ENCODE data around the gene SMYD3.
"Not testable (repeated sequence)": the region's sequence is repeated elsewhere in the genome, so short reads cannot be mapped to it uniquely, and the experiment has no call there.

The SMYD3 gene

DNA sequence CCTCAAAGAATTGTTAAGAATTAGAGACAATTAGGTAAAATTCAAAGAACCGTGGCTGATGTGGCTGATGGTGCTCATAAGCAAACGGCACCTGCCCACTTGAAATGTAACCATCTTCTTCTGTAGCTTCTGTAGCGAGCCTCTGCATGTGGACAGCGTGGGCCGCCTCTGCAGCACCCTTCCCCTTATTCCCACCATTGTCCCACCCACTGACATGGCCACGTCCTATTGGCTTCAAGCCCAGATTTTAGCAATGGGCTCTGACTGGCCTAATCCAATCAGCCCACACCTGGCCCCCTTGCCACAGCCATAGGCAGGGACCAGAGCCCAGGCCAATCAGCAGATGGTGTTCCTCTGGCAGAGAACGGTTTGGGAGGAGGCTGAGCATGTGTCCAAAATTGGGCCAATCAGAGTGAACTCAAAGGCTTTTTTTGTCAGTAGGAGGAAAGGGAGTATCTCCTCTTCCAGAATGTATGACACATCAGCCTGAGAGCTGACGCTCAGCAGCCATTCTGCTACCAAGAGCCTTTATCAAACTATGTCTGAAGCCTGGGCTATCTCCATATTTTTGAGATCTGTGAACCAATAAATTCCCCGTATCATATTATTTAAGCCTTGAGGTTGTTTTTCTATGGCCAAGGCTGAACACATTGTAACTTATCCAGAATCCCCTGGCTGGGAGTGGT is 518.5 kb downstream of the SMYD3 start:
- DNase-seq (ENCODE audit: low read depth in 2 of 2), result no peak

DNA sequence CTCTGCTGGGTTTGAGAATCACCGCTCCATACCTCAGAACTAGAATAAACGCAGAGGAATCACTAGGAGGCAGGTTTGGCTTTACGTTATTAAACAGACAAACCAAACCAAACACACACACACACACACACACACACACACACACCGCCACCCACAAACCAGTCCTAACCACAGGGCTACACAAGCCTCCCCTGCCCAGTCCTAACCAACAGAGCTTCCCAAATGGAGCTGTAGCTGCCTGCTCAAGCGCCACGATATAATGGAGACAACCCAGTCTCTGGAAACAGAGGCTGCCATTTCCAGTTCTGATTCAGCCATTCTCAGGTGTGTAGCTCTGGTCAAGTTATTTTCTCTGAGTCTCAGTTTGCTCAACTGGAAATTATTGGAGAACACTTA is 519.1 kb downstream of the SMYD3 start:
- DNase-seq (ENCODE audit: low read depth in 2 of 2), result no peak

DNA sequence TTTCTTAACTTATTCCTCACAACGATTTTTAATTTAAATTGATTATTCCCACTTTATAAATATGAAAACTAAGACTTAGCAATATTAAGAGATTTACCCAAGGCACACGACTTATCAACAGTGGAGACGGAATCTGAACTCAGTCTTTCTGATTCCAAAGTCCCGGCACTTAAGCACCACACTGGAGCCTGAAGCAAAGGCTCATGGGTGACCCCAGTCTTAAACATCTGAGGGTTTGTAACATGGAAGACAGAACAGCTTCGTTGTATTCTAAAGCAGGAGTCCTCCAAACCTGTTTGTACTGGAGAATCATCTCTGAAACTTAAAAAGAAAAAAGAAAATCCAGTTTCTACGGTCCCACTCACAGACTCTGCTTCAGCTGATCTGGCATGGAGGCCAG is 519.5 kb downstream of the SMYD3 start:
- DNase-seq (ENCODE audit: low read depth in 2 of 2), result no peak

- DNase-seq (ENCODE audit: low read depth in 2 of 2), result no peak
Measured at GRCh38 chr1:245987219-245987545, 519.9 kb downstream of the SMYD3 start.

- DNase-seq (ENCODE audit: low read depth in 2 of 2), result no peak
Measured at GRCh38 chr1:245986404-245987218, 520.5 kb downstream of the SMYD3 start.

DNA sequence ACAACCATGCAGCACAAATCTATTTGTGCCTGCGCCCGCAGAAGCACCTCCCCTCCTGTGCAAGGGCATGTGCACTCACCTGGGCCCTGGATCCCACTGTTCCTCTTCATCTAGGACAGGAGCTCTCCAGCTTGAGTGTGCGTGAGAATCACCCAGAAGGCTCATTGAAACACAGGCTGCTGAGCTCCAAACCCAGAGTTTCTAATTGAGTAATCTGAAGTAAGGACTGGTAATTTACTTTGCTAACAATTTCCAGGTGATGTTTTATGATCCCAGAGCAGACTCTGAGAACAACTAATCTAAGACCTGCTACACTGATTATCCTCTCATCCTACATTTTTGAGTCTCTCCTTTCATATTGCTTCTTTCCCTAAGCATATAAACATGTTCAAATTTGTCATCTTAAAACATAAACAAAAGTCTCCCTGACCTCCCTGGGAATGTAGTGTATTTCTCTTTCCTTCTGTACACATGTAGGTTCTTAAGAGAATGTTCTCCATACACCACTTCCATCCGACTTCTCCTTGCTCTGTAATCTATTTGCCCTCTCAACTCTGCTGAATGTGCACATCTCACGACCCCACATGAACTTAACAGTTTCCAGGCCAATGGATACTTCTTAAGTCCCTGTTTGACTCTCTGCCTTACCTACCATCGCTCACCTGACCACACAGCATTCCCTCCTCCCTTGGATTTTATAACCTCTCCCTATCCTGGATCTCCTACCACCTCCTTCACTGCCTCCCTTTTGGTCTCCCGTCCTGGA is 522.5 kb downstream of the SMYD3 start:
- DNase-seq (ENCODE audit: low read depth in 2 of 2), result no peak

GRCh38 chr1:245983294-245983967 is 523.6 kb downstream of the SMYD3 start:
- no peak for DNase-seq (ENCODE audit: low read depth in 2 of 2)

- DNase-seq (ENCODE audit: low read depth in 2 of 2), result no peak
Measured at GRCh38 chr1:245979589-245979988, 527.5 kb downstream of the SMYD3 start.

- no peak for DNase-seq (ENCODE audit: low read depth in 2 of 2)
Measured at GRCh38 chr1:245978915-245979314, 528.2 kb downstream of the SMYD3 start.

- no peak for DNase-seq (ENCODE audit: low read depth in 2 of 2)
Measured at GRCh38 chr1:245972476-245972875, 534.6 kb downstream of the SMYD3 start.

GRCh38 chr1:245971711-245972085 is 535.4 kb downstream of the SMYD3 start:
- DNase-seq (ENCODE audit: low read depth in 2 of 2), result no peak

DNA sequence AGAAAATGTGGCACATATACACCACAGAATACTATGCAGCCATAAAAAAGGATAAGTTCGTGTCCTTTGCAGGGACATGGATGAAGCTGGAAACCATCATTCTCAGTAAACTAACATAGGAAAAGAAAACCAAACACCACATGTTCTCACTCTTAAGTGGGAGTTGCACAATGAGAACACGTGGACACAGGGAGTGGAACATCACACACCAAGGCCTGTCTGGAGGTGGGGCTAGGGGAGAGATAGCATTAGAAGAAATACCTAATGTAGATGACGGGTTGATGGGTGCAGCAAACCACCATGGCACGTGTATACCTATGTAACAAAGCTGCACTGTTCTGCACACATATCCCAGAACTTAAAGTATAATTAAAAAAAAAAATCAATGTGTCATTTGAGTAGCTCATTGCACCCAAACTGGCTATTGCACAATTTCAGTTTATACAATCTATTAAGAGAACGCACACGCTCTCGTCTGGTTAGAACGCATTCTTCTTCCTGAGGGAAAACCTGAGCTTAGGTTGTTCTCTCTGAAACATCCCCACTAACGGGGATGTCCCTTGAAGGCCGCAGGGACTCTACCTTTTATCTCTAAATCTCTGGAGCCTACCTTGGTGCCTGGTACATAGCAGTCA is 535.9 kb downstream of the SMYD3 start:
- DNase-seq (ENCODE audit: low read depth in 2 of 2), result not testable (repeated sequence)

DNA sequence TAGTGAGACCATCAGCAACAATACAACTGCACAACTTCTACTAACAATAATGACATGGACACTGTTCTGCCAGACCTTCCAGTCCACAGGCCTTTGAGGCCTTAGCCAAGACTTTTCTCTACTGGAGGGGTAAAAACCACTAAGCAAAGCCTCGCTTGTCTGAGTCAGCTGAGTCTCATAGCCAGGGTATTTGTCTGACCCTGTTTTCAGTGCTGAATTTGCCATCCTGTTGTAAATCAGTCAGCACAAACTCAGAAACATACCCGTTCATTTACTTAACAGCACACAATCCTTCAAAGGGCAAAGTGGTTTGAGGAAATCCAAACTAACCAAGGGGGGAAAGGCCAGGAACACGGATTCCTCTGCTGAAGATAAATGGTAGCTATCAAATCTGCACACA is 537.8 kb downstream of the SMYD3 start:
- no peak for DNase-seq (ENCODE audit: low read depth in 2 of 2)

DNA sequence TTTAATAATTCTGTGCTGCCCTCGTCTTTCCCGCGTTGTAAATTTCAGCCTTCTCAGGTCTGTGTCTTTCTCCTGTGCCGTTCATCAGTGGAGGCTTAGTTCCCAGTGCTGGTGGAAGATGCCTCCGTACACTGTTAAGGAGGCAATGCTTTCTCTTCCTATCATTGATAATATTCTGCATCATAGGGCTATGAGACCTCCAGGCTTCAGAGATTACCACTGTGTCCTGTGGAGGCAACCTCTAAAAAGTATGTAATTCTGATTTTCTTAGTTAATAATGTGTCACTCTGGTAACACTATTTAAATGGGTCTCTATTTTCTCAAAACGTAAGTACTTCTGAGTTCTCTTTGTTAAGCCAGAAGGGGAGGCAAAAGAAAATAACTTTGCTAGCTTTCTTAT is 538.3 kb downstream of the SMYD3 start:
- no peak for DNase-seq (ENCODE audit: low read depth in 2 of 2)

DNA sequence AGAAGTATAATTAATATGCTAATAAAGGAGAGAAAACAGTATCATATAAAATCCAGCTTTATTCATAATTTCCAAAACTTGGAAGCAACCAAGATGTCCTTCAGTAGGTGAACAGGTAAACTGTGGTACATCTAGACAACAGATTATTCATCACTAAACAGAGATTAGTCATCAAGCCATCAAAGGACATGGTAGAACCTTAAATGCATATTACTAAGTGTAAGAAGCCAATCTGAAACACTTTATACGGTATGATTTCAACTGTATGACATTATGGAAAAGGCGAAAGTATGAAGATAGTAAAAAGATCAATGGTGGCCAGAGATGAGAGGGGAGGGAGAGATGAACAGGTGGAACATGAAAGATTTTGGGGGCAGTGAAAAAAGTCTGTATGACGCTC is 541.7 kb downstream of the SMYD3 start:
- no peak for DNase-seq (ENCODE audit: low read depth in 2 of 2)

GRCh38 chr1:245963649-245964048 is 543.4 kb downstream of the SMYD3 start:
- no peak for DNase-seq (ENCODE audit: low read depth in 2 of 2)

- DNase-seq (ENCODE audit: low read depth in 2 of 2), result no peak
Measured at GRCh38 chr1:245962453-245962852, 544.6 kb downstream of the SMYD3 start.

- no peak for DNase-seq (ENCODE audit: low read depth in 2 of 2)
Measured at GRCh38 chr1:245961137-245961540, 545.9 kb downstream of the SMYD3 start.

- no peak for DNase-seq (ENCODE audit: low read depth in 2 of 2)
Measured at GRCh38 chr1:245960171-245960570, 546.9 kb downstream of the SMYD3 start.

GRCh38 chr1:245958016-245958415 is 549.1 kb downstream of the SMYD3 start:
- no peak for DNase-seq (ENCODE audit: low read depth in 2 of 2)

DNA sequence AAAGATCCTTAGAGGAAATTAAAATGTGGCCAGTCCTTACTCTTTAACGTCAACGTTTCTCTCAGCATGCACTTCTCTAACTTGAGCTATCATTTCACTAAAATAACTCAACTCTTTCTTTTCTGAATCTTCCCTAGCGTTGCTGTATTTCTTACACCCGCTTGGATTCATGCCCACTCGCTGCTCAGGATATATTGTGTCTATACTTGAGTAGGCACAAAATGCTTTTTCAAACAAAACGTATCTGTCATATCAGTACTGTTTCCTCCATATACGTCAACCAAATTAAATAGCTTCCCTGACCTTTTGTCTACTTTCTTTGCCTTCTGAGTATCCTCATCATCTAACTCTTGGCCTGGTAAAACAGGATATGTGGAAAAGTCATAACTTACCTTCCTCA is 549.7 kb downstream of the SMYD3 start:
- DNase-seq (ENCODE audit: low read depth in 2 of 2), result no peak

DNA sequence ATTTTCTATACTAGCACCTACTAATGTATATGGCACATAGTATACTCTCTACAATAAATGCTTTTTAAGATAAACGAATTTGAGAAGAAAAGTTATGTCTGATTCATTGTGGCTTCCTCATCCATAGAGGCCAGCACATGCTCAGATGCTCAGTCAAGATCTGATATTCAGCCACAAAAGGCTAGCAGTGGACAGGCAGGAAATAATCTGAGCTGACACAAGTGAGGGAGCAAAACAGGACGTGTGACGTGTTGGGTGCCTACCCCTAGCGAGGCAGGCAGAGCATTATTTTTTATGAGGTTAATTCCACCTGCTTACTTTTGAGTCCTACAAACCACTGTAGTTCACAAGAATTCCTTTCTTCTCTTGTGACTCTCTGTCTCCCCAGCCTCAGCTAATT is 550.9 kb downstream of the SMYD3 start:
- DNase-seq (ENCODE audit: low read depth in 2 of 2), result no peak
